ENCODE data around the gene CCNC.

DNA sequence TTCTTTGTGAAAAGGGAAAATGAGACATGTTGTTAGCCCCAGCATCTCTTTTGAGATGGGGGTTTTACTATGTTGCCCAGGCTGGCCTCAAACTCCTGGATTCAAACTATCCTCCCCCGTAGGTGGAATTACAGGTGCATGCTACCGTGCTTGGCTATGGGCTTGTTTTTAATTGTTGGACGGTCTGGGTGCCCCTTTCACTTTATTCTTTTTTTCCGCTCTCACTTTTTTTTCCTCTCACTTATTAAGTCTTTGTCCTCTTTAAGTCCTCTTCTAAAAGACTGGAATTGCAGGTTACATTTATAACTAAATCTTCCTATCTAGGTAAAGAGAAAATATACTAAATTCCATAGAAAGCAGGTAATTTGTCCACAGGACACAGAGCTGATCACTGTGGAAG is 19.3 kb upstream of the CCNC start:
- TF ChIP-seq, protein P1, sequence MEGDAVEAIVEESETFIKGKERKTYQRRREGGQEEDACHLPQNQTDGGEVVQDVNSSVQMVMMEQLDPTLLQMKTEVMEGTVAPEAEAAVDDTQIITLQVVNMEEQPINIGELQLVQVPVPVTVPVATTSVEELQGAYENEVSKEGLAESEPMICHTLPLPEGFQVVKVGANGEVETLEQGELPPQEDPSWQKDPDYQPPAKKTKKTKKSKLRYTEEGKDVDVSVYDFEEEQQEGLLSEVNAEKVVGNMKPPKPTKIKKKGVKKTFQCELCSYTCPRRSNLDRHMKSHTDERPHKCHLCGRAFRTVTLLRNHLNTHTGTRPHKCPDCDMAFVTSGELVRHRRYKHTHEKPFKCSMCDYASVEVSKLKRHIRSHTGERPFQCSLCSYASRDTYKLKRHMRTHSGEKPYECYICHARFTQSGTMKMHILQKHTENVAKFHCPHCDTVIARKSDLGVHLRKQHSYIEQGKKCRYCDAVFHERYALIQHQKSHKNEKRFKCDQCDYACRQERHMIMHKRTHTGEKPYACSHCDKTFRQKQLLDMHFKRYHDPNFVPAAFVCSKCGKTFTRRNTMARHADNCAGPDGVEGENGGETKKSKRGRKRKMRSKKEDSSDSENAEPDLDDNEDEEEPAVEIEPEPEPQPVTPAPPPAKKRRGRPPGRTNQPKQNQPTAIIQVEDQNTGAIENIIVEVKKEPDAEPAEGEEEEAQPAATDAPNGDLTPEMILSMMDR (IDR thresholded peaks at IDR 0.05): no peak
- TF ChIP-seq POLR2AphosphoS5 (IDR thresholded peaks at IDR 0.05) (no peak), POLR2A (IDR thresholded peaks at IDR 0.05; ENCODE audit: low read depth) (no peak), EP300 (IDR thresholded peaks at IDR 0.05) (no peak)

Data from esophagus muscularis mucosa (tissue), 4 donors.